ENCODE results near the gene PPP1R16B.

- TF ChIP-seq CTCF (IDR thresholded peaks at IDR 0.05; ENCODE audit: insufficient read depth, low read length, poor library complexity, severe bottlenecking), result no peak
- TF ChIP-seq EZH2phosphoT487 (conservative IDR thresholded peaks at IDR 0.05; ENCODE audit: low read length), result no peak
Measured at GRCh38 chr20:38840053-38840893, 34.8 kb downstream of the PPP1R16B start.

Data from SU-DHL-6 (cell line).